Colonic mucosa (tissue), 4 donors: ENCODE results near the gene CTDP1. TPM values are rescaled to one million over a fixed set of nuclear protein-coding genes. Genes with fewer than 3 reads are reported as not detected.

Experiments used
- DNase-seq: peaks from one replicate; pipeline ENCODE4 v3.0.0-alpha.2; 2020
- H3K27ac ChIP-seq: fragments of 200-600 bp; one replicate; pipeline ENCODE4 v1.8.0; 2021
- H3K27me3 ChIP-seq: fragments of 200-600 bp; one replicate; pipeline ENCODE4 v1.8.0; 2021
- H3K36me3 ChIP-seq: fragments of 200-600 bp; one replicate; pipeline ENCODE4 v1.8.0; 2021
- H3K4me1 ChIP-seq: fragments of 200-600 bp; one replicate; pipeline ENCODE4 v1.8.0; 2021; ENCODE audit warnings: mild to moderate bottlenecking
- H3K4me3 ChIP-seq: fragments of 200-600 bp; one replicate; pipeline ENCODE4 v1.8.0; 2021
- H3K9ac ChIP-seq, 2 donors: one replicate each; pipeline ENCODE4 v1.7.0; 2013; ENCODE audit warnings: control low read depth in 2 of 2, low read depth in 2 of 2, low read length in 2 of 2
- H3K9me3 ChIP-seq: fragments of 200-600 bp; one replicate; pipeline ENCODE4 v1.8.0; 2021
- intact Hi-C: fragments of 100-400 bp; cut with DNase I; formaldehyde crosslinking; loops from one replicate; pipeline ENCODE4 v1.14.1; 2022
- total RNA-seq, 2 donors: library from RNA; stranded (reverse); fragmentation: NEBNext Ultra II Directional in 1 of 2; extraction: Animal tissue kit (Norgen Biotek cat#: 25700) in 1 of 2; gene quantifications; one replicate each; pipeline ENCODE4 v1.2.1, GENCODE V29; 2021
- TF ChIP-seq, protein P1 (sequence below): fragments of 200-600 bp; IDR thresholded peaks from one replicate; pipeline ENCODE4 v1.8.0; 2022; ENCODE audit warnings: antibody characterized with exemption, mild to moderate bottlenecking
- donor health status: healthy.
- donor health status: DM: no; HTN: no; CAD: no.
- donor health status: DM: no; HTN: no; CAD: no.

The CTDP1 gene
- total RNA-seq, 2 donors from 2014 or later: 34.7 to 36.9 TPM

DNA sequence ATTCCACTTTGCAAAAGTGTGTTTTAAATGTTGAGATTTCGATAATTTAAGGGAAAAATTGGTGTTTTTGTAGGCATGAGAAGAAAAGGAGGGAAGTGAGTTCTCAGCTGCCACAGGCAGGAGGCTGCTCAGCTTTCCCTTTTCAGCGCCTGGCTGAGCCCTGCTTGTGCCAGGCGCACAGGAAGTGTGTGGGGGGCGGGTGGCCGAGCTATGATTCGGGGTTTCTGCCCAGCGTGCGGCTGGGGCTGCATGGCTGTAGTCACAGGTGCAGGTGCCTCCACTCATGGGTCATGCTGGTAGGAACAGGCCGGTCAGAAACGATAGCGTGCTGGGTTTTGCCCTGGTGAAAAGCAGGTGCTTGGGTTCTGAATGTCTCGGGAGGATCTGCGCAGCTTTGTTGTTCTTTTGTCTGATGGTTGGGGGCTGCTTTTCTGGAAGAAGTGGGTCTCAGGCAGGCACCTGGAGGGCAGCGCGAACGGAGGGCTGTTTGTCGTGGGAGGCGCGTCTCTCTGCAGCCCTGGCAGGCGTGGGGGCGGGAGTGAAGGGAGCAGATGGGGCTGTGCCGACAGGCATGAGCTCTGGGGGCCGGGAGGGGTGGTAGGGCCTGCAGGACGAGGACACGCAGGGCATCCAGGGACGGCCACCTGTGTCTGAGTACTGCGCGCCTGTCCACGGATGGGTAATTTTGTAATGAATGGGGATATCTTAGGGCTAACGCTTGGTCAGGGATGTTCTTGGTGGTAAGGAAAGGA is 120.2 kb downstream of the CTDP1 start:
- H3K9me3 ChIP-seq: no peaks in the 10 kb centered on the region
- peaks cover 5% of the 10 kb centered on the region for H3K4me1 ChIP-seq
- no peak overlapping the region for H3K9ac ChIP-seq
- peaks cover 34% of the 10 kb centered on the region for H3K27me3 ChIP-seq
- H3K4me3 ChIP-seq: no peak overlapping the region
- TF ChIP-seq, protein P1, sequence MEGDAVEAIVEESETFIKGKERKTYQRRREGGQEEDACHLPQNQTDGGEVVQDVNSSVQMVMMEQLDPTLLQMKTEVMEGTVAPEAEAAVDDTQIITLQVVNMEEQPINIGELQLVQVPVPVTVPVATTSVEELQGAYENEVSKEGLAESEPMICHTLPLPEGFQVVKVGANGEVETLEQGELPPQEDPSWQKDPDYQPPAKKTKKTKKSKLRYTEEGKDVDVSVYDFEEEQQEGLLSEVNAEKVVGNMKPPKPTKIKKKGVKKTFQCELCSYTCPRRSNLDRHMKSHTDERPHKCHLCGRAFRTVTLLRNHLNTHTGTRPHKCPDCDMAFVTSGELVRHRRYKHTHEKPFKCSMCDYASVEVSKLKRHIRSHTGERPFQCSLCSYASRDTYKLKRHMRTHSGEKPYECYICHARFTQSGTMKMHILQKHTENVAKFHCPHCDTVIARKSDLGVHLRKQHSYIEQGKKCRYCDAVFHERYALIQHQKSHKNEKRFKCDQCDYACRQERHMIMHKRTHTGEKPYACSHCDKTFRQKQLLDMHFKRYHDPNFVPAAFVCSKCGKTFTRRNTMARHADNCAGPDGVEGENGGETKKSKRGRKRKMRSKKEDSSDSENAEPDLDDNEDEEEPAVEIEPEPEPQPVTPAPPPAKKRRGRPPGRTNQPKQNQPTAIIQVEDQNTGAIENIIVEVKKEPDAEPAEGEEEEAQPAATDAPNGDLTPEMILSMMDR: no peak
- DNase-seq: no peak
- no peak overlapping the region for H3K27ac ChIP-seq
- intact Hi-C loops: no loop called here
- no peaks in the 10 kb centered on the region for H3K36me3 ChIP-seq

DNA sequence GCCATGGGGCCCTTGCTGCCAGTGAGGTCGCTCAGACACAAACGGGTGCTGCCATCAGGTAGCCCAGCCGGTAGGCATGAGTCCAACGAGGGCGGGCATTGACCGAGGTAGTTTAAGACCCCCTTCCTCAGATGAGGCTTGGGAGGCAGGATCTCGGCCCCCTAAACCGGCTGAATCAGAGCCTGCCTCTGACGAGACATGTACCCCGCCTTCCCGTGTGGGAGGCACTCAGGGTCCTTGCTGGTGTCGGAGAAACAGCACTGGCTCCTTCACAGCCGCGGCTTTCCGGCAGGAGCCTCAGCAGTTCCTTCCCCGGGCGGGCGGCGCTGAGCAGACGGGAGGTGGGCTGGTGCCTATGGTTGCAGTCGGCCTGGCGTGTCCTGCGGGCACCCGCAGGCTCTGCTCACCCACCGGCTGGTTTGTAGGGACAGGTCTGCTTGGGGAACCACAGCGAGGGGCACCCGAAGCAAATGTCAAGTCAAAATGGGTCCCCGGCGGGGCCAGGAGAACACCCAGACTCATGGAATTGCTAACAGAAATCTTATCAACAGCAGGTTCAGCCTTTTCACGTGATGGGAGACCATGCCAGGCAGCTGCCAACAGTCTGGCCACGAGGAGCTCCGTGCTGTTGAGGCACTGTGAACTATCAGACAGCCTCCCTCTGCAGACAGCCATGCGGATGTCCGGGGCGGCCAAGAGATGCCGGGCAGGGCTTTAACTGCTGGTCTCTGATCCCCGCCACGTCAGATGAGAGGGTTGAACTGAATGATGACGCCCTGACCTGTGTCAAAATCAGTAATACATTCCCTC is 121.0 kb downstream of the CTDP1 start:
- intact Hi-C loops: no loop called here
- H3K27me3 ChIP-seq: peaks cover 34% of the 10 kb centered on the region
- H3K27ac ChIP-seq: no peak overlapping the region
- TF ChIP-seq, protein P1: no peak
- no peak for DNase-seq
- H3K9me3 ChIP-seq: no peaks in the 10 kb centered on the region
- H3K9ac ChIP-seq: no peak overlapping the region
- no peak overlapping the region for H3K4me3 ChIP-seq
- H3K4me1 ChIP-seq: peaks cover 5% of the 10 kb centered on the region
- H3K36me3 ChIP-seq: no peaks in the 10 kb centered on the region

DNA sequence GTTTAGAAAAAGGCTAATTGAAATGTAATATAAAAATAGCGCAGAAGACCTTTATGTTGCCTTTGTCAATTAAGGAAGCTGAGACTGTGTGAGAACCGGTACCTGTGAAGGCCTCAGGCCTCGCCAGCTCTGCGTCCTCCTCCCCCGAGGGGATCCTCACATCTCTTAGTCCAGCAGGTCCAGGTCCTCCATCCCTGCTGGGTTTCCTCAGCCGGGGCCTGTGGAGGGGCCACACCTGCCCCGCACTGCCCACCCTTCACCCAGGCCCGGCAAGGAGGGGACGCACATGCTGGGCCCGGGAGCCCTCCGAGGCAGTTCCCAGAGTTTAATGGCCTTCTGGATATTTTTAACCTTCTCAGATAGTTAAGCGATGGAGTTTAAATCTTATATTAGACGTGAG is 121.6 kb downstream of the CTDP1 start:
- Histone ChIP-seq H3K9me3 (no peaks in the 10 kb centered on the region), H3K27me3 (peaks cover 34% of the 10 kb centered on the region), H3K4me1 (peaks cover 5% of the 10 kb centered on the region), H3K36me3 (no peaks in the 10 kb centered on the region), H3K27ac (no peak overlapping the region), H3K9ac (no peak overlapping the region), H3K4me3 (no peak overlapping the region)
- intact Hi-C loops: no loop called here
- TF ChIP-seq, protein P1: no peak
- no peak for DNase-seq

DNA sequence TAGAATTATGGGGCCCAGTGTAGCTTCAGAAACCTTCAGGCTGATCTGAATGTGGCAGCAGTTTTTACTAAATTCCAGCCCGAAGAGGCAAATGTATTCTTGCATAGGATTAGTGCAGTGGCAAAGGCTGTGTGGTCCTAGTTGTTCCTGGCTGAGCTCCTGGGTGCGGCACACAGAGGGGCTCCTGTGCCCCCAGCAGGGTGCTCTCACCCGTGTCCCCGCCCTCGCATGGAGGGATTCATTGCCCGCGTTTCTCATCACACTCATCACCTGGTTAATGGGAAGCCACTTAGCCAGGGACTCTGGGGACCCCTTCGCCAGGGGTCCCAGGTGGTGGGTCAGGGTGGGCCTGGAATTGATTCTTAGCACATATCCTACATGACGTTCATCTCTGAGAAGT is 122.0 kb downstream of the CTDP1 start:
- peaks cover 34% of the 10 kb centered on the region for H3K27me3 ChIP-seq

DNA sequence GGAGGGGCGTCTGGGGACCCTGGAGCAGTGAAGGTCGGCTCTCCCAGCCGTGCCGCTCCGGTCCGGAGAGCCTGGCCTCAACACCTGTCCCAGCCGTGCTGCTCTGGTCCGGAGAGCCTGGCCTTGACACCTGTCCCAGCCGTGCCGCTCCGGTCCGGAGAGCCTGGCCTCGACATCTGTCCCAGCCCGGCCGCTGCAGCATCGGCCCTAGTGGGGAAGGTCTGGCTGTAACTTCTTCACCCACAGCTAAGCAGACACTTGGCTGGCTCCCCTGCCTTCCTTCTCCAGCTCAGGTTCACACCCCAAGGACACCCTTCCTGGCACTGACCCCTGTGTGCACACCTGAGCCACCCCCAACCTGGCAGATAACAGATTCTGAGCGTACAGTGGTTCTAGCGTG is 122.7 kb downstream of the CTDP1 start:
- intact Hi-C loops: no loop called here
- Histone ChIP-seq H3K36me3 (no peaks in the 10 kb centered on the region), H3K9me3 (no peaks in the 10 kb centered on the region), H3K27me3 (peaks cover 27% of the 10 kb centered on the region), H3K4me3 (no peak overlapping the region), H3K9ac (no peak overlapping the region), H3K4me1 (peaks cover 5% of the 10 kb centered on the region), H3K27ac (no peak overlapping the region)
- TF ChIP-seq, protein P1: no peak
- no peak for DNase-seq

More for the DNA sequence above, 122.0 kb downstream of the CTDP1 start:
- no peak overlapping the region for H3K27ac ChIP-seq
- DNase-seq: no peak
- H3K4me3 ChIP-seq: no peak overlapping the region
- H3K4me1 ChIP-seq: peaks cover 5% of the 10 kb centered on the region
- no peaks in the 10 kb centered on the region for H3K36me3 ChIP-seq
- intact Hi-C loops: no loop called here
- H3K9ac ChIP-seq: no peak overlapping the region
- TF ChIP-seq, protein P1: no peak
- no peaks in the 10 kb centered on the region for H3K9me3 ChIP-seq
